HepG2 (cell line): ENCODE data around the gene PRM3. TPM values are rescaled to one million over a fixed set of nuclear protein-coding genes. Genes with fewer than 3 reads are reported as not detected.

Experiments
- DBP ChIP-seq: sonication (generic); formaldehyde crosslinking; IDR thresholded peaks from 2 replicates; pipeline ENCODE4 v1.4.0; 2020; ENCODE audit warnings: missing genetic modification reagents; ENCODE audit errors: not compliant biosample characterization
- DZIP1 ChIP-seq: sonication (generic); formaldehyde crosslinking; IDR thresholded peaks from 2 replicates; pipeline ENCODE4 v1.5.0; 2020; ENCODE audit warnings: mild to moderate bottlenecking, missing genetic modification reagents
- HES4 ChIP-seq: sonication (generic); formaldehyde crosslinking; IDR thresholded peaks from 2 replicates; pipeline ENCODE4 v1.9.0; 2021; ENCODE audit warnings: mild to moderate bottlenecking, missing genetic modification reagents, borderline replicate concordance
- HIC2 ChIP-seq: sonication (generic); formaldehyde crosslinking; IDR thresholded peaks from 2 replicates; pipeline ENCODE4 v1.9.0; 2022; ENCODE audit warnings: low read depth, missing genetic modification reagents
- HOMEZ ChIP-seq: IDR thresholded peaks from 2 replicates; pipeline ENCODE4 v1.6.1; 2016; ENCODE audit warnings: low read depth
- IRX3 ChIP-seq: sonication (generic); formaldehyde crosslinking; IDR thresholded peaks from 2 replicates; pipeline ENCODE4 v1.8.1; 2023; ENCODE audit warnings: mild to moderate bottlenecking, low read depth, missing genetic modification reagents, borderline replicate concordance
- MIER2 ChIP-seq: IDR thresholded peaks from 2 replicates; pipeline ENCODE4 v1.6.1; 2016; ENCODE audit warnings: missing biosample characterization, missing genetic modification reagents
- MTF1 ChIP-seq: sonication (generic); formaldehyde crosslinking; IDR thresholded peaks from 2 replicates; pipeline ENCODE4 v1.5.0; 2020; ENCODE audit warnings: missing genetic modification reagents
- SALL1 ChIP-seq: sonication (generic); formaldehyde crosslinking; IDR thresholded peaks from 2 replicates; pipeline ENCODE4 v1.8.0; 2022; ENCODE audit warnings: mild to moderate bottlenecking, missing genetic modification reagents
- SCMH1 ChIP-seq: sonication (generic); formaldehyde crosslinking; IDR thresholded peaks from 2 replicates; pipeline ENCODE4 v1.9.0; 2021; ENCODE audit warnings: missing genetic modification reagents, mild to moderate bottlenecking, borderline replicate concordance
- SUZ12 ChIP-seq: fragments of 150-350 bp; IDR thresholded peaks from 2 replicates; pipeline ENCODE4 v1.6.1; 2014; ENCODE audit warnings: low read depth, low read length
- ZEB1 ChIP-seq: IDR thresholded peaks from 2 replicates; pipeline ENCODE4 v1.6.1; 2012; ENCODE audit warnings: mild to moderate bottlenecking, low read depth, inconsistent platforms; ENCODE audit not compliant: insufficient replicate concordance
- ZGPAT ChIP-seq: IDR thresholded peaks from 2 replicates; pipeline ENCODE4 v1.6.1; 2016; ENCODE audit warnings: mild to moderate bottlenecking
- ZNF10 ChIP-seq: sonication (generic); formaldehyde crosslinking; IDR thresholded peaks from 2 replicates; pipeline ENCODE4 v1.4.0; 2020; ENCODE audit warnings: mild to moderate bottlenecking, low read depth, missing genetic modification reagents, borderline replicate concordance
- ZNF512 ChIP-seq: sonication (generic); formaldehyde crosslinking; IDR thresholded peaks from 2 replicates; pipeline ENCODE4 v1.4.0; 2020; ENCODE audit warnings: mild to moderate bottlenecking, missing genetic modification reagents
- ZNF550 ChIP-seq: sonication (generic); formaldehyde crosslinking; IDR thresholded peaks from 2 replicates; pipeline ENCODE4 v1.4.0; 2020; ENCODE audit warnings: mild to moderate bottlenecking, missing genetic modification reagents, borderline replicate concordance
- ZNF772 ChIP-seq: sonication (generic); formaldehyde crosslinking; IDR thresholded peaks from 2 replicates; pipeline ENCODE4 v1.5.0; 2020; ENCODE audit warnings: mild to moderate bottlenecking, missing genetic modification reagents
- ZSCAN30 ChIP-seq: sonication (generic); formaldehyde crosslinking; IDR thresholded peaks from 2 replicates; pipeline ENCODE4 v1.5.0; 2020; ENCODE audit warnings: mild to moderate bottlenecking, missing genetic modification reagents
- polyA plus RNA-seq, 8 experiments: library from polyadenylated mRNA; depleted of rRNA in 3 of 8; stranded (reverse) in 7 of 8; unstranded in 1 of 8; fragments of >200 nt; fragmentation: Illumina TruSeq in 4 of 8; extraction: Trizol in 4 of 8; gene quantifications; 2 replicates each; pipeline versions ENCODE4 v1.2.1 to v1.2.3, GENCODE V29; 2011 to 2016; ENCODE audit warnings: low read depth in 4 of 8, missing spikeins in 1 of 8, mixed read lengths in 1 of 8; ENCODE audit not compliant: insufficient read depth in 1 of 8
- total RNA-seq, 5 experiments: library from RNA; depleted of rRNA; stranded (reverse); fragments of >200 nt; fragmentation: Illumina TruSeq; extraction: Trizol; gene quantifications; 2 replicates each; pipeline ENCODE4 v1.2.3, GENCODE V29; 2016; ENCODE audit warnings: low read depth in 1 of 5

PRM3 gene
- total and polyA plus RNA-seq, 2 of the 13 experiments (the other 11 are each of a cell fraction or from before 2014, with no cell fraction given): not detected

- TF ChIP-seq DZIP1 (CRISPR knock-in tag) (peak; percentile 88; the same call in 1 of the 2 replicates), ZGPAT (CRISPR knock-in tag) (no peak), SCMH1 (CRISPR knock-in tag) (no peak), SUZ12 (no peak), ZNF512 (CRISPR knock-in tag) (no peak), ZEB1 (peak; percentile 32), DBP (CRISPR knock-in tag) (no peak), HOMEZ (CRISPR knock-in tag) (peak; percentile 57; the same call in 1 of the 2 replicates), IRX3 (no peak), SALL1 (peak; percentile 49; the same call in 1 of the 2 replicates), ZNF550 (CRISPR knock-in tag) (no peak), ZNF772 (no peak), ZSCAN30 (CRISPR knock-in tag) (no peak), HIC2 (CRISPR knock-in tag) (peak; percentile 78), HES4 (CRISPR knock-in tag) (0 out of 2 replicates have a peak, but pooled peaks have one; percentile 49), ZNF10 (CRISPR knock-in tag) (no peak), MTF1 (CRISPR knock-in tag) (no peak), MIER2 (CRISPR knock-in tag) (no peak)
Observed at GRCh38 chr16:11259655-11260595, 13.5 kb downstream of the PRM3 start (continued).
